GM10266 (cell line): ENCODE measurements around the gene TRIP12.
"Not testable (repeated sequence)": the region's sequence is repeated elsewhere in the genome, so short reads cannot be mapped to it uniquely, and the experiment has no call there.

Experiments
- DNase-seq: peaks from one replicate; pipeline ENCODE4 v3.0.0; 2012; ENCODE audit errors: extremely low spot score
- TF ChIP-seq, protein P1 (sequence below): IDR thresholded peaks from 2 replicates; pipeline ENCODE4 v1.5.1; 2012; ENCODE audit warnings: mild to moderate bottlenecking, low read depth; ENCODE audit not compliant: control insufficient read depth, insufficient read depth; ENCODE audit errors: missing control alignments

Gene TRIP12

DNA sequence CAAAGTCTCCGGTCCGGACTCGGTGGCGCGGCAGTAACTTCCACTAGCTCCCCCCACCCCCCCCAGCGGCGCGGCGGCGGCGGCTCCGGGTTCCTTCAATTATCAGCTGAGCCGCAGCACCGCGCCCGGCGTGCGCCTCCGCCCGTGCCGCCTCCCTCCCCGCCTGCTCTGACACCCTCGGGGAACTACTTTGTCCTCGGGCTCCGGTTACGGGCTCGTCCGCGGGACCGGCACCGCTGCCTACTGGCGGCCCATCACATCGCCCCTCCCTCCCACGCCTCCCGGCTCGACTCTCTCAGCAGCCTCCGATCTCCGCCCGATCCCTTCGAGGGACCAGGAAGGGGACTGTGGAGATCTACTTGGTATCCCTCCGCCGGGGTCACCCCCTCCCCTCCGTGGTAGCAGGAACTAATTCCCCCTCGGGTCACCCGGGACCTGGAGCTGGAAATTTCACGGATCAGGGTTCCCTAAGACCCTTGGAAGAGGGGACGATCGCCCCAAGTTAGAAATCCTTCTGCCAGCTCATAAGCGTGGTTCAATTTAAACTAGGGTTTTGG, at the start of gene TRIP12:
TRIP12 (minus strand) TSS at position 118 of the 557 bp plus-strand sequence. CDS start 41,930 bp downstream, outside the sequence.
- TF ChIP-seq, protein P1, sequence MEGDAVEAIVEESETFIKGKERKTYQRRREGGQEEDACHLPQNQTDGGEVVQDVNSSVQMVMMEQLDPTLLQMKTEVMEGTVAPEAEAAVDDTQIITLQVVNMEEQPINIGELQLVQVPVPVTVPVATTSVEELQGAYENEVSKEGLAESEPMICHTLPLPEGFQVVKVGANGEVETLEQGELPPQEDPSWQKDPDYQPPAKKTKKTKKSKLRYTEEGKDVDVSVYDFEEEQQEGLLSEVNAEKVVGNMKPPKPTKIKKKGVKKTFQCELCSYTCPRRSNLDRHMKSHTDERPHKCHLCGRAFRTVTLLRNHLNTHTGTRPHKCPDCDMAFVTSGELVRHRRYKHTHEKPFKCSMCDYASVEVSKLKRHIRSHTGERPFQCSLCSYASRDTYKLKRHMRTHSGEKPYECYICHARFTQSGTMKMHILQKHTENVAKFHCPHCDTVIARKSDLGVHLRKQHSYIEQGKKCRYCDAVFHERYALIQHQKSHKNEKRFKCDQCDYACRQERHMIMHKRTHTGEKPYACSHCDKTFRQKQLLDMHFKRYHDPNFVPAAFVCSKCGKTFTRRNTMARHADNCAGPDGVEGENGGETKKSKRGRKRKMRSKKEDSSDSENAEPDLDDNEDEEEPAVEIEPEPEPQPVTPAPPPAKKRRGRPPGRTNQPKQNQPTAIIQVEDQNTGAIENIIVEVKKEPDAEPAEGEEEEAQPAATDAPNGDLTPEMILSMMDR = no peak
- DNase-seq = peak; percentile 92

DNA sequence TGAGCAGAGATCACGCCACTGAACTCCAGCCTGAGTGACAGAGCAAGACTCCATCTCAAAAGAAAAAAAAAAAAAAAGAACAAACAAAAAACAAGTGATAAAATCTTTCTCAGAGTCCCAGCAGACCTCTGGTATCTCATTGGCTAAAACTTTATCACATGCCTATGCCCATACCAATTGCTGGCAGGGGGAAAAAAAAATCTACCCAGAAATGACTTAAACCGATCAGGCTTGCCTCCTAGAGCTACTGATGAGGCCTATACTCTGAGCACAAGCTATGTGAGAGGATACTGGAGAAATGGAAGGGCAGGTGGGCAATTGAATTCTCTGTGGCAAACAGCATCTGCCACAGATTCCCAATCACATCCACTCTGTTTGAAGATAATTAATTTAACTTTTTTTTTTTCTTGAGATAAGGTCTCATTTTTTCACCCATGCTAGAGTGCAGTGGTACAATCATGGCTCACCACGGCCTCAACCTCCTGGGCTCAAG, 49.5 kb upstream of the TRIP12 start:
- no peak for DNase-seq

DNA sequence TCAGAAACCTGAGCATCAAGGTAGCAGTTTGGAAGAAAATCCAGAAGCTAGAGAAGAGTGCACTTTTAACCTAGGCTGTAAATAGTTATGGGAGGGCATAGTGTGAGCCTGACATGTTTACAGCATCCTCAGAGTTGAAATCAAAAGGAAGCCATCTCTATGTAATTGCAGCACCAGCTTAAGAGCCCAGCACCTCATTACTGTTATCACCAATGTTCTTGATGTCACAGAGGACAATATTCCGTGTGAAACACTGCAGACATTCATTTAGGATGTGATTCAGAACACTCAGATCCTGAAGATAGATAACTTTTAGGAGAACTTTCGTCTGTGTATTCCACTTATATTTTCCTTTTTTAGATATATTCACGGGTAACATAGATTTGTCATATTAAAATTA, 48.6 kb upstream of the TRIP12 start:
- TF ChIP-seq, protein P1 = no peak
- no peak for DNase-seq

More for the DNA sequence above, 49.5 kb upstream of the TRIP12 start:
- TF ChIP-seq, protein P1 = no peak

DNA sequence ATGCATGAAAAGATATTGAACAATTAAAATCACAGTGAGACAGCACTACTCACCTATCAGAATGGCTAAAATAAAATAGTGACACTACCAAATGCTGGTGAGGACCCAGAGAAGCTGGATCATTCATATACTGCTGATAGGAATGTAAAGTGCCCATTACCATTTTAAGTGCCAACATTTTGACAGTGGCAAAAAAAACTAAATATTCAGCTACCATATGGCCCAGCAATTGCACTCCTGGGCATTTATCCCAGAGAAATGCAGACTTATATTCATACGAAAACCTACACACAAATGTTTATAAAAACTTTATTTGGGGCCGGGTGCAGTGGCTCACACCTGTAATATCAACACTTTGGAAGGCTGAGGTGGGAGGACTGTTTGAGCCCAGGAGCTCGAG, 48.1 kb upstream of the TRIP12 start:
- TF ChIP-seq, protein P1 = no peak
- DNase-seq = no peak

DNA sequence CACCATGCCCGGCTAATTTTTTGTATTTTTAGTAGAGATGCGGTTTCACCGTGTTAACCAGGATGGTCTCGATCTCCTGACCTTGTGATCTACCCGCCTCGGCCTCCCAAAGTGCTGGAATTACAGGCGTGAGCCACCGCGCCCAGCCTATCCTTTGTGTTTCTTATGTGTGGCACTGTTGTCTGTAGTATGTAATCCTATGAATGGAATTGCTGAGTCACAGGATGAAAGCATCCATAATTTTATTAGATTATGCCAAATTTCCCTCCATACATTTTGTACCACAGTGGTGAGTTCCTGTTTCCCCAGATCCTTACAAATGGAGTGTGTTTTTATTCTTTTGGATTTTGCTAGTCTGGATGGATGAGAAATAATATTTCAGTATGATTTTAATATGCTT, 41.8 kb upstream of the TRIP12 start:
- DNase-seq = not testable (repeated sequence)

DNA sequence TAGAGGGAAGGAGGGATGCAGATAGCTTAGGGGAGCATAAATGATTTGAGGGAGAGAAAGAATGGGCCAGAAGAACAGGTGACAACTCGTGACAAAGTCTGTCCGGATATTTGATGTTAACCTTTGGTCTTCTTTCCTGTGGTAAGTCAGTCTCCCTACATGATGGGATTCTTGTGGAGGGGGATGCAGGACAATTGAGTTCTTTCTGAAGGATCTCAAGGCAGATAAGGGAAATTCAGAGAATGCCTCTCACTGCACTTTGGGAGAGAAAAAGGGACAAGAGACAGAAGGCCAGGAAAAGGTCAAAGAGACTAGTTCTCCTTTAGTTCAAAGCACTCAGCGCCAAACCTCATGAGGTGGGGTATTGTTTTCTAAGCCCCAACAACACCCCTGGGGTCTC, 34.7 kb upstream of the TRIP12 start:
- no peak for DNase-seq
- TF ChIP-seq, protein P1 = no peak

DNA sequence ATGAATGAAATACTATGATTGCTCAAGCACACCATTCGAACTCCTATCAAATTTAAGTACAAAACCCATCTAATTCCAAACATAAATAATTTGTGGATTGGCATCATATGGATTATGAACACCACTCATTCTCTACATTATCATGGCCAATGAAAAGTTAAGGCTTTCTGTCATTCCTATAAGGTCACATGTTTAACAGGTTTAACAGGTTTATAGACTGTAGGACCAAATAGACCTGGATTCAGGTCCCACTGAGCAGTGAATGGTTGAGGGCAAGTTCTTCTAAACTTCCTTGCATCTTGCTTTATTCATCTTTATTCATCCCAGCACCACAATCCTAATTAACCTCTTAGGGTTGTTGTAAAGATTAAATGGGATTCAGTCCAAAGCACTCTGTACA, 33.9 kb upstream of the TRIP12 start:
- DNase-seq = no peak
- TF ChIP-seq, protein P1 = no peak
